Endothelial cell of umbilical vein (primary cell): ENCODE data around the gene ATP5ME. TPM values are rescaled to one million over a fixed set of nuclear protein-coding genes. Genes with fewer than 3 reads are reported as not detected.

Source experiments
- BruUV-seq: library from RNA; stranded (reverse); fragments of 400-500 nt; replicated peaks from 2 replicates; lab custom pipeline; 2021; lab: Mats Ljungman, UMichigan
- CTCF ChIA-PET: fragments of 300-600, 350-600 bp; sonication (Branson Sonifier 250); formaldehyde crosslinking; loops from one replicate; lab custom pipeline; 2021; ENCODE audit warnings: antibody characterized with exemption, inconsistent platforms; lab: Charles Lee
- POLR2A ChIA-PET: fragments of 300-600, 350-600 bp; sonication (Branson Sonifier 250); formaldehyde crosslinking; loops from one replicate; lab custom pipeline; 2021; ENCODE audit warnings: antibody characterized with exemption, inconsistent platforms; lab: Charles Lee
- DNase-seq: peaks from one replicate; pipeline ENCODE4 v3.0.0-alpha.2; 2011; ENCODE audit warnings: low read depth, low spot score
- FAIRE-seq: peaks from 2 replicates; lab custom pipeline; 2011; peaks lifted over from hg19 to GRCh38; lab: Jason Lieb, UNC
- H2AFZ ChIP-seq: 2 replicates; pipeline ENCODE4 v1.6.0; 2012; ENCODE audit warnings: low read depth, low read length, control low read depth, inconsistent platforms
- H3K27ac ChIP-seq: 2 replicates; pipeline ENCODE4 v1.5.1; 2011; ENCODE audit warnings: low read depth, mild to moderate bottlenecking, control low read depth, low read length, moderate library complexity; ENCODE audit not compliant: insufficient read depth
- H3K27me3 ChIP-seq, 2 experiments: 2 replicates each; pipeline versions ENCODE4 v1.6.0 to v1.6.1; 2011; ENCODE audit warnings: low read length in 2 of 2, mixed read lengths in 1 of 2; ENCODE audit not compliant: control insufficient read depth in 2 of 2, insufficient read depth in 2 of 2
- H3K36me3 ChIP-seq, 2 experiments: 2 replicates in 1 of 2; 3 replicates in 1 of 2; pipeline ENCODE4 v1.5.1; 2011; ENCODE audit warnings: low read length in 2 of 2, mild to moderate bottlenecking in 1 of 2, moderate library complexity in 1 of 2; ENCODE audit not compliant: control insufficient read depth in 2 of 2, insufficient read depth in 2 of 2; ENCODE audit errors: extremely low read depth in 1 of 2
- H3K4me1 ChIP-seq: 3 replicates; pipeline ENCODE4 v1.5.1; 2011; ENCODE audit warnings: mild to moderate bottlenecking, low read length; ENCODE audit not compliant: control insufficient read depth, insufficient read depth; ENCODE audit errors: extremely low read depth
- H3K4me2 ChIP-seq: 2 replicates; pipeline ENCODE4 v1.6.1; 2011; ENCODE audit warnings: low read length, control low read depth, mixed read lengths; ENCODE audit not compliant: insufficient read depth
- H3K4me3 ChIP-seq, 3 experiments: fragments of 200-600 bp in 1 of 3; sonication (generic), shearing (Covaris generic) in 1 of 3; replicated peaks in 1 of 3; 2 replicates each; pipeline ENCODE4 v1.5.1; 2011 to 2016; ENCODE audit warnings: control low read depth in 3 of 3, low read length in 3 of 3, mild to moderate bottlenecking in 2 of 3, inconsistent platforms in 1 of 3, low read depth in 1 of 3, moderate library complexity in 1 of 3; ENCODE audit not compliant: insufficient read depth in 1 of 3
- H3K79me2 ChIP-seq: 2 replicates; pipeline ENCODE4 v1.6.0; 2012; ENCODE audit warnings: low read length, inconsistent platforms; ENCODE audit not compliant: control insufficient read depth, insufficient read depth
- H3K9ac ChIP-seq: replicated peaks from 2 replicates; pipeline ENCODE3; 2011; ENCODE audit warnings: low read length, control low read depth; ENCODE audit not compliant: insufficient read depth; ENCODE audit errors: extremely low read depth
- H3K9me1 ChIP-seq: replicated peaks from 3 replicates; pipeline ENCODE4 v1.6.0; 2011; ENCODE audit warnings: mild to moderate bottlenecking, low read length; ENCODE audit not compliant: control insufficient read depth, insufficient read depth; ENCODE audit errors: extremely low read depth
- H3K9me3 ChIP-seq: replicated peaks from 2 replicates; pipeline ENCODE4 v1.5.1; 2012; ENCODE audit warnings: low read length, inconsistent platforms; ENCODE audit not compliant: control insufficient read depth, insufficient read depth
- H4K20me1 ChIP-seq: replicated peaks from 2 replicates; pipeline ENCODE3; 2011; ENCODE audit warnings: mild to moderate bottlenecking, low read length; ENCODE audit not compliant: control insufficient read depth, insufficient read depth; ENCODE audit errors: extremely low read depth
- EZH2 ChIP-seq: IDR thresholded peaks from 2 replicates; pipeline ENCODE4 v1.6.1; 2012; ENCODE audit warnings: borderline replicate concordance, low read depth, mild to moderate bottlenecking, moderate library complexity, low read length, inconsistent platforms; ENCODE audit not compliant: severe bottlenecking
- JUN ChIP-seq: IDR thresholded peaks from 2 replicates; pipeline ENCODE4 v1.6.1; 2011; ENCODE audit warnings: borderline replicate concordance, low read depth; ENCODE audit not compliant: insufficient read length, insufficient read depth
- MAX ChIP-seq: IDR thresholded peaks from 2 replicates; pipeline ENCODE4 v1.6.1; 2011; ENCODE audit not compliant: insufficient read depth, insufficient read length
- MYC ChIP-seq: IDR thresholded peaks from one replicate; pipeline ENCODE4 v1.6.1; 2011; ENCODE audit warnings: mild to moderate bottlenecking, low read depth, low read length
- POLR2A ChIP-seq: IDR thresholded peaks from 2 replicates; pipeline ENCODE4 v1.6.1; 2012; ENCODE audit warnings: low read depth, mild to moderate bottlenecking, control low read depth, low read length
- POLR2AphosphoS5 ChIP-seq: IDR thresholded peaks from 2 replicates; pipeline ENCODE4 v1.6.1; 2012; ENCODE audit warnings: low read depth, mild to moderate bottlenecking, control low read depth, low read length, moderate library complexity; ENCODE audit not compliant: insufficient read depth
- dilution Hi-C: fragments of 300-500 bp; cut with MboI; formaldehyde crosslinking; loops from one replicate; pipeline ENCODE4 v1.15.0; 2019; ENCODE audit warnings: low sequenced_read_pairs; ENCODE audit not compliant: extremely low pct_ligation_motif_present
- intact Hi-C: fragments of 100-400 bp; cut with micrococcal nuclease; formaldehyde crosslinking; loops from one replicate; pipeline ENCODE4 v1.10.0; 2022
- polyA plus RNA-seq, 4 experiments: library from polyadenylated mRNA; depleted of rRNA in 3 of 4; stranded (reverse) in 3 of 4; unstranded in 1 of 4; fragments of >200 nt; gene quantifications; 2 replicates each; pipeline versions ENCODE4 v1.2.1 to v1.2.3, GENCODE V29; 2011 to 2012; ENCODE audit warnings: missing spikeins in 1 of 4
- total RNA-seq: library from RNA; stranded (reverse); gene quantifications from 2 replicates; pipeline ENCODE4 v1.2.3, GENCODE V29; 2021
- TF ChIP-seq, protein P1 (sequence below), 2 donors: IDR thresholded peaks; 1 replicate in 1 of 2; 2 replicates in 1 of 2; pipeline ENCODE4 v1.5.1; 2011; ENCODE audit warnings: low read length in 2 of 2, mild to moderate bottlenecking in 2 of 2, moderate library complexity in 2 of 2, control low read depth in 1 of 2, inconsistent platforms in 1 of 2, low read depth in 1 of 2; ENCODE audit not compliant: insufficient read depth in 1 of 2; ENCODE audit errors: extremely low read depth in 1 of 2

Gene ATP5ME
- total and polyA plus RNA-seq, 2 donors (not counting 3 experiments of a cell fraction or from before 2014, with no cell fraction given), result 303 to 304 TPM

DNA sequence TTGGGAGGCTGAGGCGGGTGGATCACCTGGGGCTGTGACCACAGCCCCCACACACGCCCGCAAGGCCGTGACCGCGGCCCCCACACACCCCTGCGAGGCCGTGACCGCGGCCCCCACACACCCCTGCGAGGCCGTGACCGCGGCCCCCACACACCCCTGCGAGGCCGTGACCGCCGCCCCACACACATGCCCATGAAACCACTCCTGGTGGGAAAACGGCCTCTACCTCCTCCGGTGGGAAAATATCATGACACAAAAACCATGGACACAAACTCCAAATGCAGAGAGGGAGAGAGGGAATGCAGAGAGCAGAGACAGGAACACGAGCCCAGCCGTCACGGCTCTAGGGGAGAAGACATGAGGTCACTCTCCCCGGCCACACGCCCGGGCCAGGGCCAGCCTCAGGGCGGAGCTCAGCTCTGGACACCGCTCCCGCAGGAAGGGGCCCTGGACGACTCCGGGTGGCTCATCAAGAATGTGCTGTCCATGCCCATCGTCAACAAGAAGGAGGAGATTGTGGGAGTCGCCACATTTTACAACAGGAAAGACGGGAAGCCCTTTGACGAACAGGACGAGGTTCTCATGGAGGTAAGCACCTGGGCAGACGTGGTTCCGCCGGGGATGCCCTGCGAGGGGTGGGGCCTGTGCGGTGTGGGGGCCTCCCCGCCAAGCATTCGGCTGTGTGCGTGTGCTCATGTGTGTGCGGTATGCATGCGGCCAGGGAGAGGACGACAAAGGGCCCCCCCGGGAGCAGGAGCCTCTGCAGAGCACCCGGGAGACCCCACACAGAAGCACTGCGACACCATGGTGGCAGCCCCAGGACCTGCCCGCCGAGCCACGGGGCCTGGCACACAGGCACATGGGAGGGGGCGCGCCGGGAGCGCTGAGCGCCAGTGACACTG lies 17.4 kb downstream of the ATP5ME start:
- no peaks in the 10 kb centered on the region for H3K4me1 ChIP-seq
- DNase-seq (no peak), FAIRE-seq (no peak)
- no TSS peak for BruUV-seq
- H3K4me2 ChIP-seq, result no peak overlapping the region
- H4K20me1 ChIP-seq, result no peaks in the 10 kb centered on the region
- no peak overlapping the region for H2AFZ ChIP-seq
- H3K9ac ChIP-seq, result no peak overlapping the region
- TF ChIP-seq POLR2AphosphoS5 (no peak), MYC (no peak), POLR2A (no peak), JUN (no peak), MAX (no peak), EZH2 (no peak)
- TF ChIP-seq, protein P1, sequence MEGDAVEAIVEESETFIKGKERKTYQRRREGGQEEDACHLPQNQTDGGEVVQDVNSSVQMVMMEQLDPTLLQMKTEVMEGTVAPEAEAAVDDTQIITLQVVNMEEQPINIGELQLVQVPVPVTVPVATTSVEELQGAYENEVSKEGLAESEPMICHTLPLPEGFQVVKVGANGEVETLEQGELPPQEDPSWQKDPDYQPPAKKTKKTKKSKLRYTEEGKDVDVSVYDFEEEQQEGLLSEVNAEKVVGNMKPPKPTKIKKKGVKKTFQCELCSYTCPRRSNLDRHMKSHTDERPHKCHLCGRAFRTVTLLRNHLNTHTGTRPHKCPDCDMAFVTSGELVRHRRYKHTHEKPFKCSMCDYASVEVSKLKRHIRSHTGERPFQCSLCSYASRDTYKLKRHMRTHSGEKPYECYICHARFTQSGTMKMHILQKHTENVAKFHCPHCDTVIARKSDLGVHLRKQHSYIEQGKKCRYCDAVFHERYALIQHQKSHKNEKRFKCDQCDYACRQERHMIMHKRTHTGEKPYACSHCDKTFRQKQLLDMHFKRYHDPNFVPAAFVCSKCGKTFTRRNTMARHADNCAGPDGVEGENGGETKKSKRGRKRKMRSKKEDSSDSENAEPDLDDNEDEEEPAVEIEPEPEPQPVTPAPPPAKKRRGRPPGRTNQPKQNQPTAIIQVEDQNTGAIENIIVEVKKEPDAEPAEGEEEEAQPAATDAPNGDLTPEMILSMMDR (IDR thresholded peaks at IDR 0.05; ENCODE audit: extremely low read depth in 1 of 2, insufficient read depth in 1 of 2, low read depth in 1 of 2, low read length in 2 of 2), result no peak
- H3K27ac ChIP-seq, result no peak overlapping the region
- no peak overlapping the region for H3K4me3 ChIP-seq
- no peaks in the 10 kb centered on the region for H3K9me1 ChIP-seq
- dilution Hi-C loops, result no loop called here
- POLR2A ChIA-PET, result no interaction called here
- CTCF ChIA-PET, result no interaction called here
- no peaks in the 10 kb centered on the region for H3K79me2 ChIP-seq
- no peaks in the 10 kb centered on the region for H3K36me3 ChIP-seq
- intact Hi-C loops, result no loop called here
- H3K27me3 ChIP-seq, result no peaks in the 10 kb centered on the region
- no peaks in the 10 kb centered on the region for H3K9me3 ChIP-seq
